WTC11 (cell line): Measurements from ENCODE around the gene C6. TPM values are rescaled to one million over a fixed set of nuclear protein-coding genes. Genes with fewer than 3 reads are reported as not detected.

Experiments used
- ATAC-seq: fragments of 200-7000 bp; cut with Tn5 transposase; 2 replicates; pipeline ENCODE4 v1.10.0; 2021; ENCODE audit warnings: mild to moderate bottlenecking, moderate library complexity
- CTCF ChIA-PET: fragments of 300-600 bp; sonication (Branson Sonifier 250); formaldehyde crosslinking; loops from one replicate; lab custom pipeline; 2021; ENCODE audit warnings: antibody characterized with exemption; lab: Charles Lee
- POLR2A ChIA-PET: fragments of 350-600 bp; sonication (Branson Sonifier 250); formaldehyde crosslinking; loops from one replicate; lab custom pipeline; 2021; ENCODE audit warnings: antibody characterized with exemption; lab: Charles Lee
- DNase-seq: peaks from one replicate; pipeline ENCODE4 v3.0.0; 2021; ENCODE audit warnings: low spot score
- H3K27ac Mint-ChIP-seq: 2 replicates; pipeline ENCODE4 v1.8.0; 2021; ENCODE audit warnings: mixed read lengths
- H3K27me3 Mint-ChIP-seq: 2 replicates; pipeline ENCODE4 v1.8.0; 2021; ENCODE audit warnings: low read depth, mild to moderate bottlenecking, moderate library complexity, mixed read lengths
- H3K36me3 Mint-ChIP-seq: 2 replicates; pipeline ENCODE4 v1.8.0; 2021; ENCODE audit warnings: mixed read lengths
- H3K4me1 Mint-ChIP-seq: 2 replicates; pipeline ENCODE4 v1.8.0; 2022; ENCODE audit warnings: mixed read lengths
- H3K4me3 Mint-ChIP-seq: 2 replicates; pipeline ENCODE4 v1.8.0; 2021; ENCODE audit warnings: mild to moderate bottlenecking, moderate library complexity, mixed read lengths
- H3K9me3 Mint-ChIP-seq: 2 replicates; pipeline ENCODE4 v1.8.0; 2021; ENCODE audit warnings: mixed read lengths
- ATF3 ChIP-seq: sonication (generic); formaldehyde crosslinking; conservative IDR thresholded peaks from 2 replicates; pipeline ENCODE4 v1.8.1; 2022; ENCODE audit warnings: mild to moderate bottlenecking, missing genetic modification reagents
- CBFB ChIP-seq: sonication (generic); formaldehyde crosslinking; IDR thresholded peaks from 2 replicates; pipeline ENCODE4 v1.8.1; 2022; ENCODE audit warnings: mild to moderate bottlenecking, low read depth, missing genetic modification reagents
- CREM ChIP-seq: sonication (generic); formaldehyde crosslinking; IDR thresholded peaks from 2 replicates; pipeline ENCODE4 v1.8.1; 2022; ENCODE audit warnings: mild to moderate bottlenecking, missing genetic modification reagents, moderate library complexity
- E2F1 ChIP-seq: sonication (generic); formaldehyde crosslinking; IDR thresholded peaks from 2 replicates; pipeline ENCODE4 v1.8.0; 2022; ENCODE audit warnings: mild to moderate bottlenecking, missing genetic modification reagents
- E2F4 ChIP-seq: sonication (generic); formaldehyde crosslinking; IDR thresholded peaks from 2 replicates; pipeline ENCODE4 v1.8.1; 2022; ENCODE audit warnings: low read depth, mild to moderate bottlenecking, moderate library complexity, missing genetic modification reagents, borderline replicate concordance
- EMX1 ChIP-seq: fragments of 250-450 bp; sonication (Bioruptor Pico); IDR thresholded peaks from 2 replicates; pipeline ENCODE4 v1.8.0; 2021; ENCODE audit warnings: mild to moderate bottlenecking
- ETV6 ChIP-seq: sonication (generic); formaldehyde crosslinking; IDR thresholded peaks from 2 replicates; pipeline ENCODE4 v1.8.1; 2022; ENCODE audit warnings: mild to moderate bottlenecking, missing genetic modification reagents
- FOXP1 ChIP-seq: sonication (generic); formaldehyde crosslinking; IDR thresholded peaks from 2 replicates; pipeline ENCODE4 v1.8.0; 2022; ENCODE audit warnings: missing genetic modification reagents, mild to moderate bottlenecking, moderate library complexity, borderline replicate concordance
- HMGXB4 ChIP-seq: sonication (generic); formaldehyde crosslinking; IDR thresholded peaks from 2 replicates; pipeline ENCODE4 v1.8.1; 2023; ENCODE audit warnings: mild to moderate bottlenecking, moderate library complexity, missing genetic modification reagents
- IRF2 ChIP-seq: sonication (generic); formaldehyde crosslinking; IDR thresholded peaks from 2 replicates; pipeline ENCODE4 v1.8.0; 2022; ENCODE audit warnings: low read depth, missing genetic modification reagents, borderline replicate concordance
- NR2C2 ChIP-seq: sonication (generic); formaldehyde crosslinking; IDR thresholded peaks from 2 replicates; pipeline ENCODE4 v1.8.0; 2022; ENCODE audit warnings: mild to moderate bottlenecking, missing genetic modification reagents
- RELA ChIP-seq: sonication (generic); formaldehyde crosslinking; IDR thresholded peaks from 2 replicates; pipeline ENCODE4 v1.8.1; 2022; ENCODE audit warnings: missing genetic modification reagents, mild to moderate bottlenecking, borderline replicate concordance
- SOX15 ChIP-seq: fragments of 250-450 bp; sonication (Bioruptor Pico); IDR thresholded peaks from 2 replicates; pipeline ENCODE4 v1.9.0; 2021; ENCODE audit warnings: mild to moderate bottlenecking
- TEAD1 ChIP-seq: sonication (generic); formaldehyde crosslinking; IDR thresholded peaks from 2 replicates; pipeline ENCODE4 v1.8.0; 2022; ENCODE audit warnings: mild to moderate bottlenecking, missing genetic modification reagents
- TEAD4 ChIP-seq: sonication (generic); formaldehyde crosslinking; IDR thresholded peaks from 2 replicates; pipeline ENCODE4 v1.8.0; 2022; ENCODE audit warnings: mild to moderate bottlenecking, missing genetic modification reagents
- ZNF121 ChIP-seq: sonication (generic); formaldehyde crosslinking; IDR thresholded peaks from 2 replicates; pipeline ENCODE4 v1.8.0; 2023; ENCODE audit warnings: missing genetic modification reagents
- ZNF281 ChIP-seq: sonication (generic); formaldehyde crosslinking; IDR thresholded peaks from 2 replicates; pipeline ENCODE4 v1.8.0; 2023; ENCODE audit warnings: mild to moderate bottlenecking, missing genetic modification reagents
- ZNF512 ChIP-seq: sonication (generic); formaldehyde crosslinking; IDR thresholded peaks from 2 replicates; pipeline ENCODE4 v1.8.1; 2022; ENCODE audit warnings: missing genetic modification reagents, borderline replicate concordance
- ZNF671 ChIP-seq: fragments of 250-450 bp; sonication (Bioruptor Pico); IDR thresholded peaks from 2 replicates; pipeline ENCODE4 v1.8.0; 2021; ENCODE audit warnings: mild to moderate bottlenecking
- total RNA-seq: library from RNA; stranded (reverse); gene quantifications from 3 replicates; pipeline ENCODE4 v1.2.3, GENCODE V29; 2021

C6 gene
- total RNA-seq, 1 experiment from 2014 or later: 0.13 TPM

GRCh38 chr5:41148448-41148847, 64.9 kb downstream of the C6 start:
- DNase-seq: no peak
- Mint-ChIP-seq H3K4me1 (no peaks in the 10 kb centered on the region), H3K27ac (no peak overlapping the region), H3K9me3 (no peaks in the 10 kb centered on the region), H3K4me3 (no peak overlapping the region), H3K27me3 (no peaks in the 10 kb centered on the region), H3K36me3 (no peaks in the 10 kb centered on the region)
- no peak for TF ChIP-seq E2F4 (CRISPR knock-in tag)
- TF ChIP-seq EMX1 (CRISPR knock-in tag): no peak
- no peak for TF ChIP-seq RELA (CRISPR knock-in tag)
- TF ChIP-seq ZNF281 (CRISPR knock-in tag): no peak
- no peak for TF ChIP-seq HMGXB4 (CRISPR knock-in tag)
- no peak for TF ChIP-seq CREM
- TF ChIP-seq TEAD4 (CRISPR knock-in tag): no peak
- TF ChIP-seq ZNF512 (CRISPR knock-in tag): no peak
- no peak for TF ChIP-seq CBFB (CRISPR knock-in tag)
- TF ChIP-seq ZNF121 (CRISPR knock-in tag): no peak
- no peak for TF ChIP-seq E2F1 (CRISPR knock-in tag)
- TF ChIP-seq TEAD1 (CRISPR knock-in tag): no peak
- TF ChIP-seq FOXP1 (CRISPR knock-in tag): no peak
- TF ChIP-seq SOX15 (CRISPR knock-in tag): no peak
- no peak for ATAC-seq
- POLR2A ChIA-PET: no interaction called here
- CTCF ChIA-PET: no interaction called here

- Mint-ChIP-seq H3K4me3 (no peak overlapping the region), H3K4me1 (no peaks in the 10 kb centered on the region), H3K36me3 (no peaks in the 10 kb centered on the region), H3K27ac (no peak overlapping the region), H3K9me3 (peaks cover 3% of the 10 kb centered on the region), H3K27me3 (no peaks in the 10 kb centered on the region)
- DNase-seq (no peak), ATAC-seq (no peak)
- POLR2A ChIA-PET: no interaction called here
- TF ChIP-seq CBFB (CRISPR knock-in tag) (no peak), ATF3 (CRISPR knock-in tag) (no peak), ETV6 (no peak), ZNF671 (CRISPR knock-in tag) (no peak), NR2C2 (no peak), IRF2 (CRISPR knock-in tag) (no peak), ZNF281 (CRISPR knock-in tag) (no peak)
- CTCF ChIA-PET: no interaction called here
Observed at GRCh38 chr5:41145306-41145705, 68.0 kb downstream of the C6 start.
